HG03064 (cell line): ENCODE measurements around the gene ACP6.
"Not testable (repeated sequence)": the region's sequence is repeated elsewhere in the genome, so short reads cannot be mapped to it uniquely, and the experiment has no call there.

Experiments
- ATAC-seq: cut with Tn5 transposase; IDR thresholded peaks from one replicate; pipeline ENCODE4 v1.9.1; 2021; ENCODE audit warnings: low read depth; ENCODE audit not compliant: unreplicated experiment

ACP6 gene

DNA sequence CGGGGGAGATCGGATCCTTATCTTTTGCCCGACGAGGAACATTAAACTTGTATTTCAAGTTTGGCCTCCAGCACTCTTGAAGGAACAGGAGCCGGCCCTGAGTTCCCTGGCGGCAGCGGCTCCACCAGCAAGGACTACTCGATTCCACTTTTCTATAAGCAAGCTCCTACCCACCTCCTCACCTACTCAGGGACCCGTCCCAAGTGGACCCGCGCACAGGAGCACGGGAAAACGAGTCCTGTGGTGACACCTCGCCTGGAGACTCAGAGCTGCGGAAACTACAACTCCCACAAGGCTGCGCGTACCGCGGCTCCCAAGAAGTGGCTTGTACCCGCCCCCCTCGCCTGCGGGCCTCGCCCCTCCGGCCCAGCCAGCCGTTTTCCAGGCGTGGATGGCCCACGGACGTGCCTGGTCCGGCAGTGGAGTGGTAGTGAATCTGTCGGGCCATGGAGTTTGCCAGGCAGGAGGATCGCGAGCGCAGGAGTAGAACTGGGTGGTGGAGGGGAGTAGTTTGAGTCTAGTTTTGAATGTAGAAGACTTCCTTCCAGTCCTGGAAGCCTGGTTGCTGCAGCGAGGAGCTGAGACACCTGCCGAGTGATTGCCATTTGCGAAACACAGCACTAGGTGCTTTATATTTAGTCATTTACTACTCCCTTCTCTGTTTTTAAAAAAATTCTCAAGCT, at the start of gene ACP6:
Gene ACP6 (minus strand): TSS at position 206 of the 683 bp plus-strand sequence. CDS start 476 bp downstream, outside the sequence.
- peak; percentile 90 for ATAC-seq

GRCh38 chr1:147719711-147720225, 49.4 kb upstream of the ACP6 start:
- ATAC-seq, result no peak

GRCh38 chr1:147719029-147719698, 48.8 kb upstream of the ACP6 start:
- ATAC-seq, result no peak

DNA sequence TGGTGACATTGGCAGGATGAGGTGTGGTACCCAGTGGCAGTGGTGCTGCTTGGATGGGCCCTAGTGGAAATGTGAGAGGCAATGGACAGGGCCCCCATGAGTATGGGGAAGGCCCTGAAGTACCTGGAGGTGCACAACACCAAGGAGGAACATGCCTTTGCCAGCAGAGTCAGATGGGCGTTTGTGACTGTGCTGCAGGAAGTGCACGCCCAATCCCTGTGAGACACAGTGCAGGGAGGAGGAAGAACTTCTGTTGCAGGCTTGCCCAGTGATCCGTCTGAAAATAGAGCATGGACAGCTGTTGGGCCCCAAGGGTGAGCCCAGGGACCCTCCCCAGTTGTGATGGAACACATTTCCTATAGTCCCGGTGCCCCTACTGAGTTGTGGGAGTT, 47.4 kb upstream of the ACP6 start:
- no peak for ATAC-seq

DNA sequence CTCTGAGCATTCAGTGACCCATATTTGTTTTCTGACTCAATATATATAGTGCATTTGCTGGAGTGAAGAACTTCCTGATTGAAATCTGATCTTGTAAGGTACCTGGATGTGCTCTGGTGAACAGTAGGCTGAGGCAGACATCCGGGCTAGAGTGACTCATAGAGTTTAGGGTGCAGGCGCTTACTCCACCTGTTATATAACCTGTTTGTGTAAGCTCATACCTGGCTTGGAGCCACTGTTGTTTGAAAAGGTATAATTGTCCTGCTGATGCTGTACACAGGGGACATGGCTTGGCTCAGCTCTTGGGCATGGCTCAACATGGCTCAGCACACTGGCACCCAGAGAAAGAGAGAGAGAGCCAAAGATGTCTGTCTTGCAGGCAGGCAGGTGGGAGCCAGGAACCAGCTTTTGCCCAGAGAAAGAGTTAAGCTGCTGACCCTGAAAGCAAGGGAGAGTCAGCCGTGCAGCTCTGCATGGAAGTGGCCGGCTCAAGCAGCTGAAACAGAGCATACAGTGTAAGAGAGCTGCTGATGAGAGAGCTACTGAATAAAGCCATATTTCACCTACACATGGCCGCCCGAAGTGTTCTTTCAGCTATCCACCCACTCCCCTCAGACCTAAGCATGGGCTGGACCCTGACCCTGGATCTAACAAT, 46.9 kb upstream of the ACP6 start:
- no peak for ATAC-seq

DNA sequence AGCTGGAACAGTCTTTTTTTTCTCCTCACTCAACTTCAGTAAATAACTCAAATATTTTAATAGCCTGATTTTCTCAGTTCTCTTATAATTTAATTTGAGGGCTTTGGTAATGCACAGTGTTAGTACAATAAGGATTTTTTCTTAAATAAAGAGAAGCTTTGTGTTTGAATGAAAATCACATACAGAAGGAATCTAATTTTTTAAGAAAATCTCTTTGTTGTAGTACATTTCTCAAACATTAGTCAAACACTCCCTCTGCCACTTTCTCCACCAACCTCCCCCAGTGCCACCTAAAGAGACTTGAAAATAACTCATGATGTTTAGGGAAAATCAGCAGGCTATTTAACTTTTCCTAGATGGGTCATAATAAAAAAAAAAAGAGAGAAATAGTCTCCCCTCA, 42.3 kb upstream of the ACP6 start:
- no peak for ATAC-seq

DNA sequence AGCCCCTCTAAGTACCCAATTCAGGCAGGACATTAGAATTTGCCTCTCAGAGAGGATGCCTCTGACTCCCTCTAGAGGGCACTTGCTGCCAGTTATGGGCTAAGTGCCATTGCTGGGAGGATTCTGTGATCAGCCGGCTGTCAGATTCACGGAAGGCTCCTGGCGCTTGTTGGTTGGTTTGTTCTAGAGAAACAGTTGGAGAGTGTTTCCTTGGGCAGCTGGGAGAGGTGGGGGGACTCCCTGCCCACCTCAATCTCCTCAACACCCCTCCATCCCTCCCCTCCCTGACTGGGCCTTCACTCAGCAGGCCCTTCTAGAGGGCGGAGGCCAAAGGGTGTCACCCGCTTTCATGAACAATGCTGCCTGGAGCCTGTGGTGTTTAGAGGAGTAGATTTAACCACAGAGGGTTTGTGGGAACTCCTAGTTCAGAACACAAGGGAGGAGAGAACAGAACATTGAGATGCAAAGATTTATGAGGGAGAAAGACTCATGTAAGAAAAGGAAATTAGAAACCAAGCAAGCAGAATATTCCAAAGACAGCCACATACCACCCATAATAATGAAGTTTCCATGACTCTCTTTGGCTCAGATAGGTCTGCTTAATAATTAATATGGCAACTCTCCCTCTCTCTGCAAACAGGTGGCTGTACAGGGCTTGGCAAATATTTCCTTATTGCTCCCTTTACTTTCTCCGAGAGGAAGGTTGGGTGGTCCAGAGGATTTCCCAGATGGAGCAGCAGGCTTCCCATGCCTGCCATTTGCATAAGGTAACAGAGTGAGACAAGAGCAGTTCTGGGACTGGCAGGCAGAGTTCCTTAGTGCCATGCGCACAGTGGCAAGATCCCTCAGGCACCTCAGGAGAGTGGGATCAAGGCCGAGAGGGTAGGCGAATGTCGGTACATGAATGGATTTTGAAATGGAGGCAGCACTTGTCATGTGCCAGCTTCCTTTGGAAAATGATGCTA, 30.0 kb upstream of the ACP6 start:
- ATAC-seq, result no peak

GRCh38 chr1:147699686-147700041, 29.3 kb upstream of the ACP6 start:
- ATAC-seq, result no peak

GRCh38 chr1:147683163-147683763, 12.9 kb upstream of the ACP6 start:
- ATAC-seq, result no peak

GRCh38 chr1:147680608-147681235, 10.4 kb upstream of the ACP6 start:
- not testable (repeated sequence) for ATAC-seq

DNA sequence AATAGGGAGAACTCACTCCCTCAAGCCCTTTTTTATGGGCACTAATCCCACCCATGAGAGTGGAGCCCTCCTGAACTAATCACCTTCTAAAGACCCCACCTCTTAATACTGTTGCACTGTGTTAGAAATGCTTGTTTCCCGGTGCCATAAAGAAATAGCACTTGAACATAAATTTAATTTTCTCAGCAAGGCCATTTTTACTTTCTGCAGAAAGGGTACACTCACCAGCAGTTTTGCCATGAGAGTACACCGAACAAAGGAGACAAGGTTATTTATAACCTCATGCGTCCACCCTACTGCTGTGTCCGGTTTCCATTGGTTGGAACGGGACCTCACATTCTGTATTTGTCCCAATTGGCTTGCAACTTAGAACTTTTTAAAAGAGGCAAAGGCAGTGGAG, 7.4 kb upstream of the ACP6 start:
- not testable (repeated sequence) for ATAC-seq

DNA sequence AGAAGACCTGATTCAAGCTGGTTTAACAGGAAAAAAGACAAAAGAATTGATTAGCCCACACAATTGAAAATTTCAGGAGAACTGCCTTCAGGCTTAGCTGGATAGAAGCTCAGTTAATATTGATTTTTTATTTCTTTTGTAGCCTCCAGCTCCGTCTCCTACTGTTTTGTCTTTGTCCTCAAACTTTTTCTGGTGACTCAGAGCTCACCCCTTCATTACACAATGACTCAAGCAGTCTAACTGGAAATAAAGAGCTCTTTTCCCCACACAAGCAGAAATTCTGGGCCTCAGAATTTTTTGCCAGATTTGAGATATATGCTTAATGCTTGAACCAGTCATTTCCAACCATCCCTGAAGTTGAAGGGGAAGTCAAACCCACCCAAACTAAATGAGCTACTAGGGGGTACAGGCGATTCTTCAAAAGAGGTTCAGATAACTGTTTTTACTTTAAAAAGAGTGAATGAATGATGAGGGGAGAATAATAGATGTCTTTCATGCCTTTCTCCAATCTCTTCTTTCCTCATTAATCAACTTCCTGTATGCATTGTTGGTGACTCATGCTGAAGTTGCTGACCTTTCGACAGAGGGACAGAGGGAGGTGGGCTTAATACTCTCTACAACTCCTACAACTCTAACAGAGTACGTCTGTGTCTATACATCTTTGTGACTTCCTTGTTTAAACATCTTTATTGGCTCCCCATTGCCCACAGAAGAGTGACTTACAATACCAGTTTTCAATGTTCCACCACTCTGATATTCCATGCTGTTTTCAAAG, 6.2 kb upstream of the ACP6 start:
- no peak for ATAC-seq

GRCh38 chr1:147673816-147674215, 3.5 kb upstream of the ACP6 start:
- no peak for ATAC-seq

GRCh38 chr1:147673406-147673805, 3.1 kb upstream of the ACP6 start:
- ATAC-seq, result no peak

DNA sequence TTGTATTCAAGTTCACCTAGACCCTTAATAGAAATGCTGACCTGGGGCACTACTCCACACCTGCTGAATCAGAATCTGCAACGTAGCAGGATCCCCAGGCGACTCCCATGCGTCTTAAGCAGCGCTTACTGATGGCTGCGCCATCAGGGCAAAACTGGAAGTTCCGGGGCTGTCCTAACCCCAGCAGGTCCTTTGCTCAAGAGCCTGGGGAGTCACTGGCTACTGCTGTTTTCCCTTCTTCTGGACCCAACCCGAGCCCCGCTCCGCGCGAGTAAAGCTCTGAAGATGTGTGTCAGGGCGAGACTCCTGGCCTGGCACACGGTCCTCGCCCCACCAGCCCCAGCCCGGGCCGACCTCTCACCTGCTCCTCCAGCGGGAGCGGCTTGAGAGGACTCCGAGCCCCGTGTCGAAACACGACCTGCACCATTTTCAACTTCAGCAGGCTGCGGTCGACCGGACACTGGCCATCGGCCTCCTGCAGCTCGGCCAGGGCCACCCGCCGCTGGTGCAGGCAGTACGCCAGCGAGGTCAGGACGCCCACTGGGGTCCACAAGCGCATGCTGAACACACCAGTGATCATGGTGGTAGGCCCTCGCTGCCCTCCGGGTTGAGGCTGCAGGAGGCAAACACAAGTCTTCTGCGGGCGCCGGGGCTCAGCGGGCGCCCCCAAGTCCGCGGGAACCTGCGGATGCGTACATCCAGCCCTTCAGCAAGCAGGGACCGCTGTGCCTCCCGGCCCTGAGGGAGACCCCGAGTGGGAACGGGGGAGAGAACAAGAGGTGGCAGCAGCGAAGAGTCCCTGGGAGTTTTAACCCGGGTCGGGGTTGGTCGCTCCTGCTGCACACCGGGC, 630 bp downstream of the ACP6 start:
- ATAC-seq, result peak; percentile 41

DNA sequence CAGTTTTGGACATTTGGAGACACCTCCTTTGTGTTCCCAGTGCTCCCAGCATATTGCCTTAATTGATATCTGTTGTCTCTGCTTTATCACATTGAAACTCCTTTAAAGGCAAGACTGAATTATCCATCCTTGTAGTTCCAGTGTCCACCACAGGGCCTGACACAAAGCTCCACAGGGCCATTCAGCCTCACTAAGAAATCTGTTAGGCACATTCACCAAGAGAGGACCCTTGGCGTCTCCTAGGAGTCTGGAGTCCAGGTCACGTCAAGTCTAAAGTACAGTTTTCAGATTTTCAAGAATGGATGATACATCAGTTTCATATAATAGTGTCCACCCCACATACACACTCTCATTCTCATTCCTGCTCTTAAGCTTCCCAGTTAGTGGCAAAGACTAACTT, 4.8 kb downstream of the ACP6 start:
- no peak for ATAC-seq

DNA sequence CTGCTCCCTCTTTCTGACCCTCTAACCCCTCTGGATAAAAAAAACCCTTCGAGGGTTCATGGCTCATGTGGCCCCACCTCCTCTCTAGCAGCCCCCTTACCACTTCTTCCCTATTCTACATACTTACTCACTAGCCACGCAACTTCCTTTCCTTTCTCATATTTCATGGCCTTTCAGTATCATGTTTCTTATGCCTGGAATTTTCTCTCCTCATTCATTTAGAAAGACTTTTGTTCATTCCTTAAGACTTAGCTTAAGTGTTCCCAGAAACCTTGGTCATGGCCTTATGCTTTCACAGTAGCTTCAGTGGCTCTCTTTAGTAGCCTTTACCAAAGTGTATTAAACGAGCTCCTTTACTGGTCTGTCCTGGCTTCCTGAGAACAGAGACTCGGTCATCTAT, 6.1 kb downstream of the ACP6 start:
- ATAC-seq, result no peak

GRCh38 chr1:147654511-147654910, 15.8 kb downstream of the ACP6 start:
- ATAC-seq, result no peak
